Right renal pelvis (tissue), 4 donors: ENCODE data around the gene SYNDIG1. TPM values are rescaled to one million over a fixed set of nuclear protein-coding genes. Genes with fewer than 3 reads are reported as not detected.
"Not testable (repeated sequence)": the region's sequence is repeated elsewhere in the genome, so short reads cannot be mapped to it uniquely, and the experiment has no call there.

Experiments
- DNase-seq, 4 donors: peaks; one replicate each; pipeline ENCODE4 v3.0.0-alpha.2; 2013; ENCODE audit warnings: low read depth in 4 of 4, low spot score in 3 of 4, missing footprints in 1 of 4
- polyA plus RNA-seq, 4 donors: library from polyadenylated mRNA; unstranded; fragments of 120-200 nt; gene quantifications; one replicate each; pipeline ENCODE4 v1.2.1, GENCODE V29; 2013; ENCODE audit not compliant: insufficient read length in 4 of 4

Gene SYNDIG1
- polyA plus RNA-seq, 4 donors = 7.9 to 9.8 (median 9.6) TPM

DNA sequence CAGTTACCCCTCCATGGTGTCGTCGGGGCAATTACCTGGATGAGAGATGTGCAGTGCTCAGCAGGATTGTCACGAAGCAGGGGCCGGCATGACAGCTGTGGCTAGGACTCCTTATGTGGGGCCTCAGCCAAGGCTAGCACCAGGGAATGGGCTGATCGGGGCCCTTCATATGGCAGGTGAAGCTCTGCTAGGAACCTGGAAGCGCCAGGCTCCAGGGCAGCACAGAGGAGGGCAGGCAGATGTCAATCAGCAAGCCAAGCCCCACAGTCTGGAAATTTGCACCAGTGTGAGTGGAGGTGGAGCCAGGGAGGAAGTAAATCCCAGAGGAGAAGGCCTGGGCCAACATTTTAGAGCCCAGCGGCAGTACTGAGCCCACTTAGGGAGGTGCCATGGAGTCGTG, 21.2 kb downstream of the SYNDIG1 start:
- DNase-seq = no peak

DNA sequence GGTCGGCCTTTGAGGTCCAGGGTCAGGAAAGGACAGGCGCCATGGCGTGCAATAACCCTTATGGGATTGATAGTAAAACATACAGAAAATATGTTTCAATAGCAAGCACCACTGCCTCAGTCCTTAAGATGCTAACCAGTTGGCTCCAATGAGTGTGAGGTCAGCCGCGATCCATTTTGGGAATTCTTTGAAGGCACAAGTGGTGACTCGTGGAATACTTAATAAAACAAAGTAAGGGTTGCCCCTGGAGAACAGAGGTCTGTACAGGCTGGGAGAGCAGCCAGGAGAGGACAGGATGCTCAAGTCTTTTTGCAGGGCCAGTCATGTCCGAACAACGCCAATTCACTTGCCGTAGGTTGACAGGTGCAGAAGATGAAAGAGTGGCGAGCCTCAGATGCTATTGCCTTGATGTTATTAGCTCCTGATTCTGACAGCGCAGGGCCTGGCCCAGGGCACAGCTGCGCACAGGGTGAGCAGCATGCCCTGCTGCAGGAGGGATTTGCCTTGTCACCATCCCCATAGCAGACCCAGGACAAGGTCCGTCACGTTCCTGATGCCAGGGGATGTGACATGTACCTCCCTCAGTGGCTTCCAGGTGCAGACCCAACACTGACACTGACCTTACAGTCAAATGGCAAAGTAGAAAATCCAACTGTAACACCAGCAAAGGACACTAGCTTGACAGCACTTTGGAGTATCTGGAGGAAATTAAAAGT, 21.8 kb downstream of the SYNDIG1 start:
- DNase-seq = no peak

DNA sequence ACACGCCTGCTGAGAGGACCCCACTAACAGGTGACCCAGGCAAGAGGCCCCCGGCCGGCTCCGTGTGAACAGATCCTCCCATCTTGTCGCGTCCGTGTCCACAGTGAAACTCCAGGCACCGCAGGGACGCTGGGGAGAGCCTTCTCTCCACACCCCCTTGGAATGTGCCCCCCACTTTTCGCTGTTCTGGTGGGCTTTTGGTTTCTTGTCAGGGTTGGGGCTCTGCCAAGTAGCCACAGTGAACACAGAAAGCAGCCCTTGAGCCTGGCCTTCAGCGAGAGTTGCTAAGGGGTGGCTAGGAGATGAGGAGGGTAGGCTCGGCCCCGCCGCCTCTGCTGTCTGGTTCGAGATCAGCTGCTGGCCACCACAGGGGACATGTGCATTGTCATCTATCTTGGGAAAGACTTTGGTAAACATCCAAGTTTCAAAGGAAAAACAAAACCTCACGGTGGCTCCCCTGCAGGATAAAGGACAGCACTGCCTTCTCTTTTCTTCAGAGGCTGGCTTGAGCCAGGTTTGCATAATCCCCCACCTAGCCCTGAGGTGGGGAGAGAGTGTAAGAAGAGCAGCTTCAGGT, 22.7 kb downstream of the SYNDIG1 start:
- no peak for DNase-seq

DNA sequence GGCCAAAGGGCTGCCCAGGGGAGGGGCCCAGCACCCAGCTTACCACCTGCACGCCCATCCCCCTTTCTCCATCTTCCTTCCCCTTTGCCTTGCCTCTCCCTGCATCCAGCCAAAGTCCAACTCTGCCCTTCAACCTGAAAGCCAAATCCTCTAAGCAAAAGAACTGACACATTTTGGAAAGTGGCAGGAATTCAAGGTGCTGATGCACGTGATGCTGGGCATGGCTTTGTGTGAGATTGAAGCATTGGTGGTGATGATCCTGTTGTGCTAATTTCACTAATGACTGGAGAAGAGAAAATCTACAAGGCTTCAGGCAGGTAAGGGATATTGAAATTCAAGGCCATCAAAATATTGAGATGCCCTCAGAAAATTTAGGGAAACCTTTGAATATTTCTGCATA, 23.3 kb downstream of the SYNDIG1 start:
- DNase-seq = no peak

- DNase-seq = no peak
These were observed 23.8 kb downstream of the SYNDIG1 start for GRCh38 chr20:24493181-24493580.

DNA sequence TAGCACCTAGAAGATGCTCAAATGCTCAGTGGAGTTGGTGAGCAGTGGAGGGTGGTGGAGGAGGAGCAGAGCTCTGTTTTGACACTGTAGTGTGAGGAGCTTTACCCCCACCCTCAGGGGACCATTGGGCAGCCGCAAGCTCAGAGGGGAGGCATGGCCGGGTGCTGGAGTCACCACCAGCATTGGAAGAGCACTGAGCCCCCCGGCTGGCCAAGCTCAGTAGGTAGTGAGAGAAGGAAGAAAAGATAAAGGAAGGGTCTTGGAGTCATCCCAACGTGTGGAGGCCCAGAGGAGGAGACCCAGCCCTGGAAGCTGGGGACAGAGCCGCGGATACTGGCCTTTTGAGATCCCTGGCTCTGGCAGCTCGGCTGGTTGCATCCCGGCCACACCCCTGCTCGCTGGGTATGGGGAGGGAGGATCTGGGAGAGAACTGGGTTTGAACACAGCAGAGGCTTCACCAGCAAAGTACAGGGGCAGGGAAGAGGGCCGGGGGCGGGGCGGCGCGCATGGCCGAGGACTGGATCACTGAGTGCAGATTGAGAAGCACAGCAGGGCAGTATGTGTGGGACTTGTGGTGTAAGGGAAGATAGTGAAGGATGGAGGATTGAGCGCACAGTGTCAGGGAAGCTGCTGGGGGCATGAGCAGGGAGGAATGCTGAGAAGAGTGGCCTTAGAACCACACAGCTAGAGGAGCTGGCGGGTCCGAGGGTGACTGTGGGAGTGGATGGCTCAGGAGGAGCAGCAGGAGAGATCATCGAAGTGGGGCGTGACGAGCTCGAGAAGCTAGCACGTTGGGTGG, 24.4 kb downstream of the SYNDIG1 start:
- no peak for DNase-seq

DNA sequence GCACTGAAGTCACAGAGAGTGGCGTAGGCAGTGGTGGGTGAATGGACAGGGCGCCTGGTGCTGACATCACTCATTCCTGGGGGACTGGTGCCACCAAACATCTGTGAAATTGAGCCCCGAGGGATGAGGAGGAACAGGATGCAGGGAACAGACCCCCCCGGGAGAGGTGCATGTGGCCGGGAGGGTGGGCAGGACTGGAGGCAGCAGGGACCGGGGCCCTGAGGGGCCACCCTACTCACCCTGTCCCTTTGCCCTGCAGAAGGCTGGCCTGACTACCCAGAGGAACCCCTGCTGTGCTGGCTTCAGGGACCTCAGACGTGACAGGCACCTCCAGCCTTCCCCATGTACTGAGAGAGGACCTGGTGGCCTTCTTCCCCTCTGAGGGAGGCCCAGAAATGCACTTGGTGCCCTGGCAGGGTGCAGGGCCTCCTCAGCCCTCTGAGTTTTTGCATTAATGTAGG, 25.1 kb downstream of the SYNDIG1 start:
- no peak for DNase-seq

GRCh38 chr20:24495266-24495665, 25.8 kb downstream of the SYNDIG1 start:
- no peak for DNase-seq

- no peak for DNase-seq
These were observed 28.4 kb downstream of the SYNDIG1 start for GRCh38 chr20:24497851-24498250.

DNA sequence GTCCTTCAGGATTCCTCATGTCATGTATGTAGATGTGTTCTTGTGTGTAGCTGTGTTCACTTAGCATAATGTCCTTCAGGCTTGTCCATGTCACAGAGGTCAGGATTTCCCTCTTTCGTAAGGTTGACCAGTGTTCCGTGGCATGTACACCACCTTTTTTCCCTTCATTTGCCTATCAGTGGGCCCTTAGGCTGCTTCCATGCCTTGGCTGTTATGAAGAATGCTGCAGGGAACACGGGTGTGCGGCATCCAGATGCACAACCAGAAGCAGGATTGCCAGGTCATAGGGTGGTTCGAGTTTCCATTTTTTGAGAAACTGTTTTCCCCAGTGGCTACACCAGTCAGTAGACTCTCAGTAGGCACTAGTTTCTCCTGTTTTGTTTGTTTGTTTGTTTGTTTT, 29.2 kb downstream of the SYNDIG1 start:
- DNase-seq = no peak

DNA sequence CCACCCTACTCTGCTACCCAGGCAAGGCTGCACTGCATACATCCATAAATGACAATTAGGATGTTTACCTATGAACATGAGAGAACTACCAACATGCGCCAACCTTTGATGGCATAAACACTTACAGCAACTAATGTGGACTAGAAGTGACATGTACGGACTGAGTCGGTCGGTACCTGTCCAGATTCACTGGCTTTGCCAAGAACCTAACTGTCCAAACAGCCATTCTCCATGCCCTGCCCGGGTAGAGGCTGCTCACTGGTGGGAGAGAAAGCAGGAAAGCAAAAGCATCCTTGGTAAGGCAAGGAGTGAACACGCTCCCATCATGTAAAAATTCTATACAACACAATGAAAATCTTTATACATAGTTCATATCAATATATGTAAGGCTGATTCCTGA, 30.0 kb downstream of the SYNDIG1 start:
- DNase-seq = no peak

- DNase-seq = no peak
These were observed 32.5 kb downstream of the SYNDIG1 start for GRCh38 chr20:24501764-24502556.

GRCh38 chr20:24502661-24503060, 33.2 kb downstream of the SYNDIG1 start:
- no peak for DNase-seq

- DNase-seq = no peak
These were observed 34.0 kb downstream of the SYNDIG1 start for GRCh38 chr20:24503352-24503931.

- no peak for DNase-seq
These were observed 35.2 kb downstream of the SYNDIG1 start for GRCh38 chr20:24504331-24505285.

GRCh38 chr20:24506146-24506545, 36.7 kb downstream of the SYNDIG1 start:
- no peak for DNase-seq

DNA sequence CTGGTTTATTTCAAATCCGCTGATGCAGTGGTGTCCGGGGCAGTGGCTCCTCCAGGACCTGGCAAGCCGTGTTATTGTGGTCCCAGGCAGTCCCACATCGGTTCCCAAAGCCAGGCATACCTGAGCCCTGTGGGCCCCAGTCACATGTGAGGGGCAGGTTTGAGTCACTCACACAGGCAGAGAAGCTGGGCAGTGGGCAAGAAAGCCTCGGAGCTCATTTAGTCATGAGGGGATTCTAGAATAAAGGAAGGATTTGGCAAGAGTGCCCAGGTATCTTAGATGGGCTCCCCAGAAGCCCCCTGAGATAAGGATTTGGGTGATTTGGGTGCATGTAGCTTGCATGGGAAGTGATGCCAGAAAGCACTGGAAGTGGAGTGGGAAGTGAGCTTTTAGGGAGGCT, 37.3 kb downstream of the SYNDIG1 start:
- no peak for DNase-seq

DNA sequence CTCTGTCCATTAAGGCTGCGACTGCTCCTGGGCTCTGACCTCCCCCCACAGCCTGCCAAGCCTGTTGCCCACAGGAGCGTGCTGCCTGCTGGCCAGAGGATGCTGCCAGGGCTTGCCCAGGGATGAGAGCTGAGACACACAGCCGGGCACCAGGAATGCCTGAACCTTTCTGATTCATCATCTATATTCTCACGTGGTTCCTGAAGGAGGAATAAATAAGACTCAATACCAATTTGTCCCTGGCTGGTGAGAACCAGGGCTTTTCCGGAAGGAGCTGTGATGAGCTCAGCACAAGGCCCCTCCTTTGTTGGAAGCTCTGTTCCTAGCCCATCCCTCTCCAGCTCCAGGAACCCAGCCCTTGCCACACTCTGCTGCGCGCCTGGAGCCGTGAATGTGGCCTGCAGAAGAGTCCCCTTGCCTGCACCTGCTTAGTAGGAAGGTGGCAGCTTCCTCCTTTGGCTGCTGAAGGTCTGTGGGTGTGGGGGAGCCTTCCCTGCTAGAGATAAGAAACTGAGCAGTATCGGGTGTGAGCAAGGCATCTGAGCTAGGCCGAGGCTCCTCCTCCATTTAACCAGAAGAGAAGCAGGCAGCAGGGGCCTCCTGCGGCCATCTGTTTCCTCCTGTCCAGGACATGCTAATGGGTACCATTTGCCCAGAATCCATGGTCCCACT, 37.9 kb downstream of the SYNDIG1 start:
- no peak for DNase-seq

GRCh38 chr20:24512441-24512840, 43.0 kb downstream of the SYNDIG1 start:
- not testable (repeated sequence) for DNase-seq
